Measurements from ENCODE around the gene ZFAND3.

ZFAND3 gene

DNA sequence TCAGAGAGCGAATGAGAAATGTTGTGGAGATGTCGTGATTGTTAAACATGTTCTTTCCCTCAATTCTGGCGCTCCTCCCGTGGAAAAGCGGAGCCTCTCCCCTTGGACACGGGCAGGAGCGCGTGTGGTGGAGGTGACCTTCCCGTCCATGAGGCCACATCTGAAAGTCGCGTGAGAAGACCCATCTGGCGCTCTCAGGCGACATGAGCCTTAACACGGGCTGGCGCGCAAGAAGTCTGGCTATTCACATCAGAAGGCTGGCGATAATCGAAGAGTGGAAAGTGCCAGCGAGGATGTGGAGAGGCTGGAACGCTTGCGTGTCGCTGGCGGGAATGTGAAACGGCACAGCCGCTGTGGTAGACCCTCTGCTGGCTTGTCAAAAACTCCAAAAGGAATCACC is 341.3 kb downstream of the ZFAND3 start:
- no peak overlapping the region for H3K4me3 ChIP-seq (replicated peaks; ENCODE audit: low read depth, low read length)
- TF ChIP-seq, protein P1, sequence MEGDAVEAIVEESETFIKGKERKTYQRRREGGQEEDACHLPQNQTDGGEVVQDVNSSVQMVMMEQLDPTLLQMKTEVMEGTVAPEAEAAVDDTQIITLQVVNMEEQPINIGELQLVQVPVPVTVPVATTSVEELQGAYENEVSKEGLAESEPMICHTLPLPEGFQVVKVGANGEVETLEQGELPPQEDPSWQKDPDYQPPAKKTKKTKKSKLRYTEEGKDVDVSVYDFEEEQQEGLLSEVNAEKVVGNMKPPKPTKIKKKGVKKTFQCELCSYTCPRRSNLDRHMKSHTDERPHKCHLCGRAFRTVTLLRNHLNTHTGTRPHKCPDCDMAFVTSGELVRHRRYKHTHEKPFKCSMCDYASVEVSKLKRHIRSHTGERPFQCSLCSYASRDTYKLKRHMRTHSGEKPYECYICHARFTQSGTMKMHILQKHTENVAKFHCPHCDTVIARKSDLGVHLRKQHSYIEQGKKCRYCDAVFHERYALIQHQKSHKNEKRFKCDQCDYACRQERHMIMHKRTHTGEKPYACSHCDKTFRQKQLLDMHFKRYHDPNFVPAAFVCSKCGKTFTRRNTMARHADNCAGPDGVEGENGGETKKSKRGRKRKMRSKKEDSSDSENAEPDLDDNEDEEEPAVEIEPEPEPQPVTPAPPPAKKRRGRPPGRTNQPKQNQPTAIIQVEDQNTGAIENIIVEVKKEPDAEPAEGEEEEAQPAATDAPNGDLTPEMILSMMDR (IDR thresholded peaks at IDR 0.05; ENCODE audit: low read depth, low read length, missing control alignments) = no peak
- no peak for DNase-seq (ENCODE audit: extremely low read depth, low read depth)

DNA sequence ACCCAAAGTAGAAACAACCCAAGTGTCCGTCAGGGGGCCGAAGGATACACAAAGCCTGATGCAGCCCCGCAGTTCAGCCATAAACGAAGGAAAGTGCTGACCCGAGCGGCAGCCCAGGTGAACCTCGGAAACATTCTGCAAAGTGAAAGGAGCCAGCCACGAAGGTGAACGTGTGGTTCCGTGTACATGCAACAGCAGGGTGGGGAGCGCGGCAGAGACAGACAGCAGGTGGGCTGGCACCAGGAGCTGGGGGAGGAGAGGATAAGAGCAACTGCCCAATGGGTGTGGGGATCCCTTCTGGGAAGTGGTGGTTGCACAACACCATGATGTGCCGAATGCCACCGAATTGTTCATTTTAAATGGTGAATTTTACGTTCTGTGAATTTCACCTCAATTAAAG is 341.8 kb downstream of the ZFAND3 start:
- no peak overlapping the region for H3K4me3 ChIP-seq (replicated peaks; ENCODE audit: low read depth, low read length)
- no peak for DNase-seq (ENCODE audit: extremely low read depth, low read depth)
- TF ChIP-seq, protein P1 (IDR thresholded peaks at IDR 0.05; ENCODE audit: low read depth, low read length, missing control alignments) = no peak

DNA sequence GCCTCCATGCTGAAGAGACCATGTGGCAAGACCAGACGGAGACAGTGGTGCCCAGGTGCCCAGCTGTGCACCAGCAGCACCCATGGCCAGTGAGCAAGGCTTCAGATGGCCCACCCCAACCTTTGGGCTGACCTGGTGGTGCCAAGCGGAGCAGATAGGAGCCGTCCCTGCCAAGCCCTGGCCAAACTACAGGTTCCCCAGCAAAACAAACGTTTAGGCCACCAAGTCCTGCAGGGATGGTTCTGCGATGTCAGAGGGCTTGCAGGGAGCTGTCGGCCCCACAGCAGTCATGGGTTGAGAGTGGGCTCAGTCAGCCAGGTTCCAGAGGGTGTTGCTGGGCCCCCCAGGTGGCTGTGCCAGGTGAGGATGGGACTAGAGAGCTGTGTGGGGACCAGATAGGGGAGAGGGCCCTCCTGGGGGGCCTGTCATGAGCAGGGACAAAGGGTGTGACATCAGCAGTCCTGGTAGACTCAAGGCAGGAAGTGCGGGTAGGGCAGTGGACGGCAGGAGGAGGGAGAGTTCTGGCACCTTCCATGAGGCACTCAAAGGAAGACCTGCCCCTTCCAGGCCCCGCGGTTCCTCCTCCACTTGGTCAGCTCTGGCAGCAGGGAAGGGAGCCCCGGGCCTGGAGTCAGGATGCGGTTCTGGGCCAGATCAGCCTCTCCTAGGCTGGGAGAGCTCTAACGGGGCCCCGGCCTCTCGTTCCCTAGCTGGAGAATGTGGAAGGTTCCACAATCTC is 342.4 kb downstream of the ZFAND3 start:
- H3K4me3 ChIP-seq (replicated peaks; ENCODE audit: low read depth, low read length) = no peak overlapping the region
- TF ChIP-seq, protein P1 (IDR thresholded peaks at IDR 0.05; ENCODE audit: low read depth, low read length, missing control alignments) = no peak
- DNase-seq (ENCODE audit: extremely low read depth, low read depth) = no peak

DNA sequence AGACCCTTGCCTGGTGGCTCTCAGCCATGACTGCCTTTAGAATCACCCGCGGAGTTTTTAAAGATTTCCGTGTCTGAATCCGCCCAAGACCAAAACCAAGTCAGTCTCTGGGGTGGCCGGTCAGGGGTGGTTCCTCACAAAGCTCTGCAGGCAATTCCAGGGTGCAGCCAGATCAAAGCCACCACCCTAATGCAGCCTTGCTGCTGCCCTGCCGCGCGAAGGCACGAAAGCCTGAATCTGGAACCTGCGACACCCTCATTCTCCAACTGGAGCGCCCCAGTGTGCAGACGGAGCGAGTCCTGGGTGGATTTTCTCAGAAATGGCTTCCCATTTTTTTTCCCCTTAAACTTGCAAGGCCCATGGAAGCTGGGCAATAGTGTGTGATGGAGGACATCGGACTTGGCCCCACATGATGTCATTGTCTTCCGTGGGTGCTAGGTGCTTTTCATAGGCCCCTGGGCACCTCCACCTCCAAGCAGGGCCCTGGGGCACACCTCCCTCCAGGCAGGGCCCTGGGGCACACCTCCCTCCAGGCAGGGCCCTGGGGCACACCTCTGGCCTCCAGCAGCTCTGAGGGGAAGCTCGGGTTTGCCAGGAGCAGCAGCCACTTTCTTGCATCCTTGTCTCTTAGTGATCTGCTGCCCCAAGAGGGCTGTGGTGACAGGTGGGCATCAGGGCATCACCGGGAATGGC is 343.1 kb downstream of the ZFAND3 start:
- TF ChIP-seq, protein P1 (IDR thresholded peaks at IDR 0.05; ENCODE audit: low read depth, low read length, missing control alignments) = no peak
- no peak for DNase-seq (ENCODE audit: extremely low read depth, low read depth)
- no peak overlapping the region for H3K4me3 ChIP-seq (replicated peaks; ENCODE audit: low read depth, low read length)

DNA sequence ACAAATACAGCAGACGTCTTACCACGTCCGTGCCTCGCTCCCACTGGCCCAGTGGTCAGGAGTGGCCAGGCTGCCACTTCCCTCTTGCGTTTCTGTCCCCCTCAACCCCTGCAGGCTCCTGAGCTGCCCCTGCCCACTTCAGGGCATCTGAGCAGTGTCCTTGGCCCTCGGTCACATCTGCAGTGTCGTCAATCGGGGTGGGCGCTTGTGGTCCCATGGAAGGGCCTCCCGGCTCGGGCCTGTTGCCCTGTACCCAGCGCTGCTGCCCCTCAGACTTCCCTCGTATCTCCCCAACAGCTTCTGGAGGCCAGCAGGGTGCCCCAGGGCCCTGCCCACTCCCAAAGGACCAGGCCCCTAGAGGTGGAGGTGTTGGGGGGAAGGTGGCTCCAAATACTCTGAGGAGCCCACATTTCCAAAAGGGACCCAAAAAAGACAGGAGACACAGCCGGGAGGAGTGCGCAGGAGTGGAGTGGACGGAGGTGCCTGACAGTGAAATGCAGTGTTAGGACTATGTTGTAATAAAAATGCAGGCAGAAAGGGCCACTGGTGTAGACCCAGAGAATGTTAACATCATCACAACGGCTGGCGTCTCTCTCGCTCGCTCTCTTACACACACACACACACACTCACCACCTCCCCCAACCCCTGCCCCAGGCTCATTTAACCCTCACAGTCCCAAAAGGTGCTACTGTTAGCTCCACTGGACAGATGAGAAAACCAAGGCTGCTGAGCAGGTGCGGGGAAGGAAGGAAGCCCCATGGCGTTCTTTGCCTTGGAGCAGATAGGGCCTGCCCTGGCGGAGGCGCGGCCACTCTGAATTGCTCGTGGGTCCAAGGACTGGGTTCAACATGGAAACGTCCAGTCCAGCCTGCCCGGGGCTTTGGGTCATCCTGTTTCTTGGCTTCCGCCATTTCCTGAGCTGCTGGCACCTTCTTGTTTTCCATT is 343.9 kb downstream of the ZFAND3 start:
- DNase-seq (ENCODE audit: extremely low read depth, low read depth) = no peak
- no peak overlapping the region for H3K4me3 ChIP-seq (replicated peaks; ENCODE audit: low read depth, low read length)
- TF ChIP-seq, protein P1 (IDR thresholded peaks at IDR 0.05; ENCODE audit: low read depth, low read length, missing control alignments) = no peak

DNA sequence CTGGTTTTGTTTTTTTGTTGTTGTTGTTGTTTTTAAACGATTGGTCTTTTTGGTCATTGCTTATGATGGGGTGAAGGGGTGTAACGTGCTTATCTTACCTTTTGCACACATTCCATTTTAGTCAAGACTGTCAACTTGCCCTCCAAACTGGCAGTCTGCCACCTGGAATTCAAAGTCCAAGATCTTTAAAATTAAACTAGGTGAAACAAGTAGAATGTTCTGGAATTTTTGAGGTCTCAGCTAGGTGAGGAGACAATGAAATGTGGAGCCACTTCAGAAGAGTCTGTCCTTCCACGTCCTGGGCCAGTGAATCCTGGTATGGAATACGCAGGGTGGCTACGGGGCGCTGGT is 344.6 kb downstream of the ZFAND3 start:
- no peak overlapping the region for H3K4me3 ChIP-seq (replicated peaks; ENCODE audit: low read depth, low read length)
- DNase-seq (ENCODE audit: extremely low read depth, low read depth) = no peak
- TF ChIP-seq, protein P1 (IDR thresholded peaks at IDR 0.05; ENCODE audit: low read depth, low read length, missing control alignments) = no peak

All from HFF-Myc (cell line).